Stimulated activated memory B cell treated with anti-CD40 and anti-IgM and Interleukin-4, amounts not matched to agents 10 μg/mL and 1 μg/mL and 100 μg/mL, for 72 hours (primary cell): ENCODE measurements around the gene USF2.
"Not testable (repeated sequence)": the region's sequence is repeated elsewhere in the genome, so short reads cannot be mapped to it uniquely, and the experiment has no call there.

Experiments
- ATAC-seq: fragments of 150-1000 bp; cut with Tn5 transposase; 2 replicates; pipeline ENCODE4 v1.10.0; 2021
- H3K27ac Mint-ChIP-seq: one replicate; pipeline ENCODE4 v1.8.0; 2022; ENCODE audit warnings: mild to moderate bottlenecking, mixed read lengths
- H3K27me3 Mint-ChIP-seq: one replicate; pipeline ENCODE4 v1.8.0; 2022; ENCODE audit warnings: mixed read lengths
- H3K36me3 Mint-ChIP-seq: one replicate; pipeline ENCODE4 v1.8.0; 2022; ENCODE audit warnings: mixed read lengths
- H3K4me1 Mint-ChIP-seq: one replicate; pipeline ENCODE4 v1.8.0; 2022; ENCODE audit warnings: mixed read lengths
- H3K4me3 Mint-ChIP-seq: one replicate; pipeline ENCODE4 v1.8.0; 2022; ENCODE audit warnings: mild to moderate bottlenecking, moderate library complexity, mixed read lengths
- H3K9me3 Mint-ChIP-seq: one replicate; pipeline ENCODE4 v1.8.0; 2022; ENCODE audit warnings: mixed read lengths

Gene USF2

GRCh38 chr19:35284153-35285094 is 15.7 kb downstream of the USF2 start:
- Mint-ChIP-seq H3K36me3 (peaks cover 2% of the 10 kb centered on the region), H3K4me3 (no peak overlapping the region), H3K27ac (no peak overlapping the region), H3K9me3 (no peaks in the 10 kb centered on the region), H3K4me1 (peaks cover 40% of the 10 kb centered on the region), H3K27me3 (no peaks in the 10 kb centered on the region)
- no peak for ATAC-seq

GRCh38 chr19:35285095-35285449 is 16.3 kb downstream of the USF2 start:
- Mint-ChIP-seq H3K4me1 (peaks cover 36% of the 10 kb centered on the region), H3K27ac (no peak overlapping the region), H3K36me3 (no peaks in the 10 kb centered on the region), H3K9me3 (no peaks in the 10 kb centered on the region), H3K27me3 (no peaks in the 10 kb centered on the region), H3K4me3 (no peak overlapping the region)
- ATAC-seq = no peak

- not testable (repeated sequence) for H3K27ac Mint-ChIP-seq, H3K4me3 Mint-ChIP-seq, ATAC-seq, H3K27me3 Mint-ChIP-seq, H3K36me3 Mint-ChIP-seq, H3K9me3 Mint-ChIP-seq
- H3K4me1 Mint-ChIP-seq = peaks cover 32% of the 10 kb centered on the region
Observed at GRCh38 chr19:35285465-35285864, 16.7 kb downstream of the USF2 start.

- H3K27me3 Mint-ChIP-seq, H3K4me3 Mint-ChIP-seq, H3K27ac Mint-ChIP-seq, H3K36me3 Mint-ChIP-seq, ATAC-seq, H3K9me3 Mint-ChIP-seq: not testable (repeated sequence)
- H3K4me1 Mint-ChIP-seq = peaks cover 28% of the 10 kb centered on the region
Observed at GRCh38 chr19:35286101-35286500, 17.3 kb downstream of the USF2 start.

DNA sequence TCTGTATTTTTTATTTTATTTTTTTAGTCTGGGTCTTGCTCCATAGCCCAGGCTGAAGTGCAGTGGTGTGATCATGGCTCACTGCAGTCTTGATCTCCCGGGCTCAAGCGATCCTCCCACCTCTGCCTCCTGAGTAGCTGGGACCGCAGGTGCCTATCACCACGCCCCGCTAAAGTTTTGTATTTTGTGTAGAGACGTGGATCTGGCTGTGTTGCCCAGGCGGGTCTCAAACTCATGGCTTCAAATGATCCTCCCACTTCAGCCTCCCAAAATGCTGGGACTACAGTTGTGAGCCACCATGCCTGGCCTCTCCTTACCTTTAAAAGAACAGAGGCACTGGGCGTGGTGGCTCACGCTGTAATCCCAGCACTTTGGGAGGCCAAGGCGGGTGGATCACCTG is 19.0 kb downstream of the USF2 start:
- H3K4me1 Mint-ChIP-seq = peaks cover 28% of the 10 kb centered on the region
- no peaks in the 10 kb centered on the region for H3K27me3 Mint-ChIP-seq
- no peak overlapping the region for H3K4me3 Mint-ChIP-seq

GRCh38 chr19:35288331-35288730 is 19.6 kb downstream of the USF2 start:
- H3K36me3 Mint-ChIP-seq = no peaks in the 10 kb centered on the region
- no peak for ATAC-seq
- no peak overlapping the region for H3K4me3 Mint-ChIP-seq
- H3K27ac Mint-ChIP-seq = no peak overlapping the region
- H3K27me3 Mint-ChIP-seq = no peaks in the 10 kb centered on the region
- no peaks in the 10 kb centered on the region for H3K9me3 Mint-ChIP-seq
- peaks cover 27% of the 10 kb centered on the region for H3K4me1 Mint-ChIP-seq

More for the DNA sequence above, 19.0 kb downstream of the USF2 start:
- H3K9me3 Mint-ChIP-seq = no peaks in the 10 kb centered on the region
- ATAC-seq = no peak
- no peaks in the 10 kb centered on the region for H3K36me3 Mint-ChIP-seq
- H3K27ac Mint-ChIP-seq = no peak overlapping the region

DNA sequence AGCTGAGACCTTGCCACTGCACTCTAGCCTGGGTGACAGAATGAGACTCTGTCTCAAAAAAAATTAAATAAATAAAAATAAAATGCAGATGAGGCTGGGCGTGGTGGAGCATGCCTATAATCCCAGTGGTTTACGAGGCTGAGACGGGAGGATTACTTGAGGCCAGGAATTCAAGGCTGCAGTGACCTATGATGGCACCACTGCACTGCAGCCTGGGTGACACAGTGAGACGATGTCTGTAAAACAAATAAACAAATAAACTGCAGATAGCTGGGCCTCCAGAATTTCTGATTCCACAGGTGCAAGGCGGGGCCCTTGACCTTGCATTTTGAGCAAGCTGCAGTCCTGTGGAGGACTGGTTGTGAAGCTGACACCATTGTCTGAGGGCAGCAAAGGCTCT is 20.1 kb downstream of the USF2 start:
- Mint-ChIP-seq H3K9me3 (no peaks in the 10 kb centered on the region), H3K27ac (no peak overlapping the region), H3K4me3 (no peak overlapping the region), H3K36me3 (no peaks in the 10 kb centered on the region), H3K27me3 (no peaks in the 10 kb centered on the region), H3K4me1 (peaks cover 23% of the 10 kb centered on the region)
- ATAC-seq = no peak

DNA sequence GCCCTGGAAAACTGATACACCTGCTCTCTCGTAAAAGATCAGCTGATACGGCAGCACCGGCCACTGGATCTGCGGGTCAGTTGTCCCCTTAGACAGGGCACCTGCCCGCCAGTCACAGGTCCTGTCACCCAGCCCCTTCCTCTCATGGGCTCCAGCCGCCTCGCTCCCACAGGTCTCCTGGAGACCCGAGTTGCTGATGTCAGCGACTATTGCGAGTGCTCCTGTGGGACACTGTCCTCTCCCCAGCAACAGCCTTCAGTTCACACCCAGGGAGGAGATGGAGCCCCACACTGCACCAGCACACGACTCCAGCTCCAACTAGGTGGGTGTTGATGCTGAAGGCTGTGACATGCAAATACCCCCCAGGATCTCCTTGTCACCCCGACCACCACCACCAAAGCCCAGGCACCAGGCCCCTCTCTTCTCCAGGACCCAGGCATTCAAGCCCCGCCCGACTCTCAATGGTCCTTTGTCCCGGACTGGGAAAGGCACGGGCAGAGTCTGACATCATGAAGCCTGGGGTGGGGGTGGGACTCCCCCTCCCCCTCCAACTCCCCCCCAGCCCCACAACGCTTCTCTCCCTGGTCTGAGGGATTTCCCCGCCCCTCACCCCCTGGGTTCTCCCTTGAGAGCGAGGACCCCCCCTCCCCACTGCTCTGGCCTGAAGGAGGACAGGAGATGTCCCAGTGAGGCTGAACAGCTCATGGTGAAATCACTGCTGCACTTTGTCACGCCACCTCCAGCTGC is 21.8 kb downstream of the USF2 start:
- no peak for ATAC-seq
- H3K9me3 Mint-ChIP-seq = no peaks in the 10 kb centered on the region
- H3K4me1 Mint-ChIP-seq = peaks cover 24% of the 10 kb centered on the region
- no peaks in the 10 kb centered on the region for H3K27me3 Mint-ChIP-seq
- no peak overlapping the region for H3K4me3 Mint-ChIP-seq
- no peaks in the 10 kb centered on the region for H3K36me3 Mint-ChIP-seq
- H3K27ac Mint-ChIP-seq = no peak overlapping the region

GRCh38 chr19:35291259-35291658 is 22.5 kb downstream of the USF2 start:
- Mint-ChIP-seq H3K27me3 (no peaks in the 10 kb centered on the region), H3K4me1 (peaks cover 30% of the 10 kb centered on the region), H3K36me3 (no peaks in the 10 kb centered on the region), H3K4me3 (no peak overlapping the region), H3K9me3 (no peaks in the 10 kb centered on the region), H3K27ac (no peak overlapping the region)
- no peak for ATAC-seq

DNA sequence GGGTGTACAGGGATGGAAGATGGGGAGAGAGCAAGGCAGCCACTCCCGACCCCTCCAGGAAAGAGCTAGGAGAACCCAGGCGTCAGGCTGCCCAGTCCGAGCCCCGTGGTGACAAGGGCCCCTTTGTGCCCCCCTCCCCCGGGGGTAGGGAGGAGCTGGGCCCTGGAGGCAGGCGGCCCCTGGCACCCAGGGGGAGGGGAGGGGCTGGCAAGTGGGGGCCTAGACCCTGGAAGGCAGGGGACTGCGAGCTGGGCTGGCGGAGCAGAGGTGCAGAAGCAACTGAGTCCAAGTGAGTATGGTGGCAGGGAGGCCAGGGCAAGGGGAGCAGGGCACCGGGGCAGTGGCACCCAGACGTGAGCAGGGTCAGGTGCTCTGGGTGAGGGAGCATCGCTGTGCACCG is 23.2 kb downstream of the USF2 start, which contains the start of gene MAG:
Gene MAG, plus strand, starts transcription at position 246 of the 400 bp plus-strand sequence. CDS start 3,248 bp downstream, outside the sequence.
- no peak for ATAC-seq
- no peak within 1 kb of the TSS for H3K4me3 Mint-ChIP-seq
- H3K4me1 Mint-ChIP-seq = peaks cover 30% of the 10 kb centered on the region
- no peaks in the 10 kb centered on the region for H3K36me3 Mint-ChIP-seq
- no peaks in the 10 kb centered on the region for H3K9me3 Mint-ChIP-seq
- no peak within 1 kb of the TSS for H3K27ac Mint-ChIP-seq
- no peaks in the 10 kb centered on the region for H3K27me3 Mint-ChIP-seq

GRCh38 chr19:35292421-35293362 is 23.9 kb downstream of the USF2 start:
- no peaks in the 10 kb centered on the region for H3K9me3 Mint-ChIP-seq

DNA sequence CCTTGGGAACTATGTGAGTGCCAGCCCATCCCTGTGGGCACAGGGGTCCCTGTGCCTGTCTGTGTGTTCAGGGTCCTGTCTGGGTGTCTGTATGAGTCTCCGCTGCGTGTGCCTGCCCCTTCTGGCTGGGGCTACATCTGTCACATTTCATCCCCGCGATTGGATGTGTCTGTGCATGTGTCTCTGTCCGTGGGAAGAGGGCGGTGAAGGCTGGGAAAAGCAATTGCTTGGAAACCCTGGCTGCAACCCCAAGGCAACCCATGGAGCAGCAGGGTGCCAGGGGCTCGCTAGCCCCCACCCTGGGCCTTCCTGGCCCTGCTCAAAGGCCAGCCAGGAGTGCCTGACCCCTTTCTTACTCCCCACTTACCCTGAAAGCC is 24.6 kb downstream of the USF2 start:
- H3K4me1 Mint-ChIP-seq = peaks cover 30% of the 10 kb centered on the region
- no peaks in the 10 kb centered on the region for H3K27me3 Mint-ChIP-seq
- no peak for ATAC-seq
- no peak overlapping the region for H3K27ac Mint-ChIP-seq
- no peak overlapping the region for H3K4me3 Mint-ChIP-seq
- no peaks in the 10 kb centered on the region for H3K36me3 Mint-ChIP-seq
- no peaks in the 10 kb centered on the region for H3K9me3 Mint-ChIP-seq

More at GRCh38 chr19:35292421-35293362, 23.9 kb downstream of the USF2 start:
- Mint-ChIP-seq H3K27ac (no peak overlapping the region), H3K36me3 (no peaks in the 10 kb centered on the region), H3K4me1 (peaks cover 30% of the 10 kb centered on the region), H3K4me3 (no peak overlapping the region), H3K27me3 (no peaks in the 10 kb centered on the region)
- no peak for ATAC-seq

GRCh38 chr19:35293808-35294207 is 25.0 kb downstream of the USF2 start:
- Mint-ChIP-seq H3K27me3 (no peaks in the 10 kb centered on the region), H3K27ac (no peak overlapping the region), H3K4me1 (peaks cover 30% of the 10 kb centered on the region), H3K4me3 (no peak overlapping the region), H3K9me3 (no peaks in the 10 kb centered on the region), H3K36me3 (no peaks in the 10 kb centered on the region)
- no peak for ATAC-seq

- no peaks in the 10 kb centered on the region for H3K36me3 Mint-ChIP-seq
- no peaks in the 10 kb centered on the region for H3K27me3 Mint-ChIP-seq
- no peak for ATAC-seq
- no peaks in the 10 kb centered on the region for H3K9me3 Mint-ChIP-seq
- no peak overlapping the region for H3K27ac Mint-ChIP-seq
- peaks cover 30% of the 10 kb centered on the region for H3K4me1 Mint-ChIP-seq
- no peak overlapping the region for H3K4me3 Mint-ChIP-seq
Observed at GRCh38 chr19:35294328-35294727, 25.6 kb downstream of the USF2 start.
